CD4-positive, alpha-beta T cell (primary cell): Measurements from ENCODE around the gene INSYN2A. TPM values are rescaled to one million over a fixed set of nuclear protein-coding genes. Genes with fewer than 3 reads are reported as not detected.

Experiments used
- ATAC-seq: fragments of 200-7000 bp; cut with Tn5 transposase; one replicate; pipeline ENCODE4 v1.10.0; 2022; ENCODE audit warnings: mild to moderate bottlenecking; ENCODE audit not compliant: poor library complexity
- CTCF ChIA-PET: fragments of 350-600 bp; sonication (Branson Sonifier 250); formaldehyde crosslinking; loops from one replicate; lab custom pipeline; 2021; ENCODE audit warnings: antibody characterized with exemption, inconsistent platforms; lab: Charles Lee
- POLR2A ChIA-PET: fragments of 350-600 bp; sonication (Branson Sonifier 250); formaldehyde crosslinking; loops from one replicate; lab custom pipeline; 2021; ENCODE audit warnings: antibody characterized with exemption, inconsistent platforms; lab: Charles Lee
- DNase-seq, 14 experiments: peaks; one replicate each; pipeline ENCODE4 v3.0.0-alpha.2; 2013 to 2020; ENCODE audit warnings: mixed read lengths in 2 of 14
- H3K27ac ChIP-seq, 2 donors: one replicate each; pipeline versions ENCODE4 v1.5.1 to v1.7.0; 2013; ENCODE audit warnings: low read length in 2 of 2, low read depth in 1 of 2, mild to moderate bottlenecking in 1 of 2
- H3K27me3 ChIP-seq, 2 experiments: 1 replicate in 1 of 2; 2 replicates in 1 of 2; pipeline versions ENCODE4 v1.6.1 to v1.7.0; 2013; ENCODE audit warnings: low read length in 2 of 2, control low read depth in 1 of 2, mild to moderate bottlenecking in 1 of 2, moderate library complexity in 1 of 2; ENCODE audit not compliant: insufficient read depth in 2 of 2, control insufficient read depth in 1 of 2
- H3K36me3 ChIP-seq: one replicate; pipeline ENCODE4 v1.6.1; 2013; ENCODE audit warnings: low read length, control low read depth; ENCODE audit not compliant: insufficient read depth
- H3K4me1 ChIP-seq: one replicate; pipeline ENCODE4 v1.6.1; 2013; ENCODE audit warnings: low read length, control low read depth; ENCODE audit not compliant: insufficient read depth
- H3K4me3 ChIP-seq: one replicate; pipeline ENCODE4 v1.5.1; 2013; ENCODE audit warnings: mild to moderate bottlenecking, low read length, moderate library complexity
- H3K9me3 ChIP-seq, 2 experiments: 1 replicate in 1 of 2; 2 replicates in 1 of 2; pipeline versions ENCODE4 v1.6.1 to v1.7.0; 2013; ENCODE audit warnings: low read length in 2 of 2, mild to moderate bottlenecking in 2 of 2, control low read depth in 1 of 2, moderate library complexity in 1 of 2; ENCODE audit not compliant: control insufficient read depth in 1 of 2, insufficient read depth in 1 of 2
- H3K27ac Mint-ChIP-seq: one replicate; pipeline ENCODE4 v1.8.0; 2020; ENCODE audit warnings: mixed read lengths
- H3K27me3 Mint-ChIP-seq: one replicate; pipeline ENCODE4 v1.8.0; 2021; ENCODE audit warnings: mixed read lengths
- H3K36me3 Mint-ChIP-seq: one replicate; pipeline ENCODE4 v1.8.0; 2021; ENCODE audit warnings: low read depth, mixed read lengths
- H3K4me1 Mint-ChIP-seq: one replicate; pipeline ENCODE4 v1.8.0; 2021; ENCODE audit warnings: low read depth, mixed read lengths
- H3K4me3 Mint-ChIP-seq: one replicate; pipeline ENCODE4 v1.8.0; 2020; ENCODE audit warnings: mild to moderate bottlenecking, mixed read lengths
- H3K9me3 Mint-ChIP-seq: one replicate; pipeline ENCODE4 v1.8.0; 2020; ENCODE audit warnings: mixed read lengths
- intact Hi-C, 2 experiments: fragments of 100-400 bp; cut with DNase I in 1 of 2; cut with micrococcal nuclease in 1 of 2; formaldehyde crosslinking; loops; one replicate each; pipeline versions ENCODE4 v1.15.1 to v1.9.0; 2023 to 2025; cut with DNase I, micrococcal nuclease
- total RNA-seq, 174 experiments: library from RNA in 2 of 174; stranded (reverse) in 2 of 174; gene quantifications; one replicate each; pipeline ENCODE4 v1.2.3 and lab custom pipeline; 2021 to 2026
- TF ChIP-seq, protein P1 (sequence below): fragments of 200-600 bp; IDR thresholded peaks from one replicate; pipeline ENCODE4 v1.8.0; 2022; ENCODE audit warnings: antibody characterized with exemption, mild to moderate bottlenecking

INSYN2A gene
- total RNA-seq, 2 experiments from 2014 or later = not detected

GRCh38 chr10:127148933-127149220, 47.5 kb downstream of the INSYN2A start:
- Histone ChIP-seq H3K36me3 (no peaks in the 10 kb centered on the region), H3K9me3 (peaks cover 0 to 5% of the 10 kb centered on the region in 2 experiments), H3K4me1 (no peaks in the 10 kb centered on the region), H3K4me3 (no peak overlapping the region), H3K27ac (no peak overlapping the region), H3K27me3 (no peaks in the 10 kb centered on the region)
- no peak overlapping the region for H3K27ac Mint-ChIP-seq
- no peaks in the 10 kb centered on the region for H3K4me1 Mint-ChIP-seq
- CTCF ChIA-PET = no interaction called here
- H3K9me3 Mint-ChIP-seq = no peaks in the 10 kb centered on the region
- intact Hi-C loops = no loop called here
- H3K4me3 Mint-ChIP-seq = no peak overlapping the region
- DNase-seq (peak in 2 of 14 experiments; percentile 2 to 26), ATAC-seq (no peak)
- TF ChIP-seq, protein P1, sequence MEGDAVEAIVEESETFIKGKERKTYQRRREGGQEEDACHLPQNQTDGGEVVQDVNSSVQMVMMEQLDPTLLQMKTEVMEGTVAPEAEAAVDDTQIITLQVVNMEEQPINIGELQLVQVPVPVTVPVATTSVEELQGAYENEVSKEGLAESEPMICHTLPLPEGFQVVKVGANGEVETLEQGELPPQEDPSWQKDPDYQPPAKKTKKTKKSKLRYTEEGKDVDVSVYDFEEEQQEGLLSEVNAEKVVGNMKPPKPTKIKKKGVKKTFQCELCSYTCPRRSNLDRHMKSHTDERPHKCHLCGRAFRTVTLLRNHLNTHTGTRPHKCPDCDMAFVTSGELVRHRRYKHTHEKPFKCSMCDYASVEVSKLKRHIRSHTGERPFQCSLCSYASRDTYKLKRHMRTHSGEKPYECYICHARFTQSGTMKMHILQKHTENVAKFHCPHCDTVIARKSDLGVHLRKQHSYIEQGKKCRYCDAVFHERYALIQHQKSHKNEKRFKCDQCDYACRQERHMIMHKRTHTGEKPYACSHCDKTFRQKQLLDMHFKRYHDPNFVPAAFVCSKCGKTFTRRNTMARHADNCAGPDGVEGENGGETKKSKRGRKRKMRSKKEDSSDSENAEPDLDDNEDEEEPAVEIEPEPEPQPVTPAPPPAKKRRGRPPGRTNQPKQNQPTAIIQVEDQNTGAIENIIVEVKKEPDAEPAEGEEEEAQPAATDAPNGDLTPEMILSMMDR = no peak
- H3K36me3 Mint-ChIP-seq = no peaks in the 10 kb centered on the region
- H3K27me3 Mint-ChIP-seq = no peaks in the 10 kb centered on the region
- POLR2A ChIA-PET = no interaction called here

DNA sequence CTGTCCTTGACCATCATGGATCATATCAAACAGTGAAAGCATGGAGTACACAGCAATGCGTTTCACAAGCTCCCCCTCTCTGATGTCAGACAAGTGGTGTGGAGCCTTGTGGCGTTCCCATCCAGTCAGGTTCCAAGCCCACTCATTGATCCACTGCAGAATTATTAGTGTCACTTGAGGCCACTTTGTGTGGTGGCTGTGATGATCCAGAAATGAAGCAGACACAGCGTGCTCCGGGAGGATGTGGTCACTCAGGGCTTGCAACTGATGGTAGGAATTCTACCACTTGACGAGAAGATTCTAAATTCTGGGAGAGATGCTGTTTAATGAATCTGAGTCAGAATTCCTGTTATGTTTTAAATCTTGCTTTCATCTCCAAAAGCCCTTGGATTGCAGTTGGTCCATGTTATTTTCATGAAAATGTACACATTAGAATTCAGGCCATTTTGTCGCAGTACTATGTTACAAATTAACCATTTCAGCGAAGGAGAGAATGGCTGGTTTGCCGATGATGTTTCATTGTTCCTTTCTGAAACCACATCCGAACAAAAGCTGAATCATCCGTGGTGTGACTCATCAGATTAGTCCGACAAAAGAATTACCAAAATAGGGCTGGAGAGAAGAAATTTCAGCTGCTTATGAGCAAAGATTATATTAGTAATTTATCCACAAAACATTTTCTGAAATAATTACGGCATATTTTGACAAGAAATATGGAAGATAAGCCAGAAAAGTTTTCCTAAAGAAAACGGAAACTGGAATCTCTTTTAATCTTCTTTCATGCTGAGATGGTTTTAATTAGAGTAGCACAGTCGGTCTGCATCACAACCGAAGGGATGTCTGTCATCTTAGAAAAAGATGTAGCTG, 48.1 kb downstream of the INSYN2A start:
- H3K27ac Mint-ChIP-seq = no peak overlapping the region
- POLR2A ChIA-PET = no interaction called here
- TF ChIP-seq, protein P1 = no peak

GRCh38 chr10:127146661-127147060, 49.7 kb downstream of the INSYN2A start:
- peaks cover 0 to 3% of the 10 kb centered on the region in 2 experiments for H3K9me3 ChIP-seq
- H3K4me1 ChIP-seq = no peaks in the 10 kb centered on the region
- H3K4me3 ChIP-seq = no peak overlapping the region
- no peaks in the 10 kb centered on the region for H3K27me3 ChIP-seq
- H3K4me1 Mint-ChIP-seq = no peaks in the 10 kb centered on the region
- no peaks in the 10 kb centered on the region for H3K36me3 ChIP-seq
- ChIA-PET CTCF (no interaction called here), POLR2A (no interaction called here)
- H3K36me3 Mint-ChIP-seq = no peaks in the 10 kb centered on the region
- no peak for DNase-seq
- TF ChIP-seq, protein P1 = no peak
- H3K27ac ChIP-seq = no peak overlapping the region
- intact Hi-C loops = no loop called here
- ATAC-seq = no peak
- H3K27ac Mint-ChIP-seq = no peak overlapping the region
- no peak overlapping the region for H3K4me3 Mint-ChIP-seq
- no peaks in the 10 kb centered on the region for H3K9me3 Mint-ChIP-seq
- no peaks in the 10 kb centered on the region for H3K27me3 Mint-ChIP-seq

More for the DNA sequence above, 48.1 kb downstream of the INSYN2A start:
- no peak overlapping the region for H3K4me3 Mint-ChIP-seq
- intact Hi-C loops = no loop called here
- ATAC-seq (no peak), DNase-seq (peak in 2 of 14 experiments; percentile 24 to 38)
- no peaks in the 10 kb centered on the region for H3K27me3 Mint-ChIP-seq
- Histone ChIP-seq H3K27me3 (no peaks in the 10 kb centered on the region), H3K36me3 (no peaks in the 10 kb centered on the region), H3K4me1 (no peaks in the 10 kb centered on the region), H3K4me3 (no peak overlapping the region), H3K9me3 (peaks cover 0 to 5% of the 10 kb centered on the region in 2 experiments), H3K27ac (no peak overlapping the region)
- H3K9me3 Mint-ChIP-seq = no peaks in the 10 kb centered on the region
- CTCF ChIA-PET = no interaction called here
- H3K36me3 Mint-ChIP-seq = no peaks in the 10 kb centered on the region
- H3K4me1 Mint-ChIP-seq = no peaks in the 10 kb centered on the region
